MM.1S (cell line): ENCODE results near the gene TMEM239.

Experiments
- EZH2 ChIP-seq: fragments of 300-600 bp; sonication (generic); optimal IDR thresholded peaks from 2 replicates; pipeline ENCODE3; 2017; ENCODE audit warnings: low read depth, mild to moderate bottlenecking, antibody characterized with exemption, low read length, mixed read lengths
- EZH2phosphoT487 ChIP-seq: fragments of 300-600 bp; sonication (generic); IDR thresholded peaks from 2 replicates; pipeline ENCODE4 v1.6.1; 2018; ENCODE audit warnings: antibody characterized with exemption, low read length
- TF ChIP-seq, protein P1 (sequence below): fragments of 300-600 bp; sonication (generic); IDR thresholded peaks from 2 replicates; pipeline ENCODE4 v1.5.1; 2016; ENCODE audit warnings: antibody characterized with exemption, low read length, mixed read lengths

DNA sequence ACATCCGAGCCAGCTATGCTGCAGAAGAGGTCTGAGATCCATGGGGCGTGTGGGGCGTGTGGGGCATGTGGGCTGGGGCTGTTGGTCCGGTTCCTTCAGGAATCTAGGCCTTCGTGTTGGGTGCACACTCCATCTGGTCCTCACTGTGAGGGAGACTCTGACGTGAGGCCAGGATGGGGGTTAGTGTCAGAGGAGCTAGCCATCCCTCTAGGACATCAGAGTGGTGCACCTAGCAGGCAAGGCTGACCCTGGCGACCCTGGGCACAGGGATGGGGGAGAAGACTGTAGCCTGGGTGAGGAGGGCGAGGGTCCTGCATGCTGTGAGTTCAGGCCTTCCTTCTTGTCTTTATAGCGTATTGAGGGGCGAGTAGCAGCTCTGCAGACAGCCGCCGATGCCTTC, 48.5 kb downstream of the TMEM239 start:
- TF ChIP-seq, protein P1, sequence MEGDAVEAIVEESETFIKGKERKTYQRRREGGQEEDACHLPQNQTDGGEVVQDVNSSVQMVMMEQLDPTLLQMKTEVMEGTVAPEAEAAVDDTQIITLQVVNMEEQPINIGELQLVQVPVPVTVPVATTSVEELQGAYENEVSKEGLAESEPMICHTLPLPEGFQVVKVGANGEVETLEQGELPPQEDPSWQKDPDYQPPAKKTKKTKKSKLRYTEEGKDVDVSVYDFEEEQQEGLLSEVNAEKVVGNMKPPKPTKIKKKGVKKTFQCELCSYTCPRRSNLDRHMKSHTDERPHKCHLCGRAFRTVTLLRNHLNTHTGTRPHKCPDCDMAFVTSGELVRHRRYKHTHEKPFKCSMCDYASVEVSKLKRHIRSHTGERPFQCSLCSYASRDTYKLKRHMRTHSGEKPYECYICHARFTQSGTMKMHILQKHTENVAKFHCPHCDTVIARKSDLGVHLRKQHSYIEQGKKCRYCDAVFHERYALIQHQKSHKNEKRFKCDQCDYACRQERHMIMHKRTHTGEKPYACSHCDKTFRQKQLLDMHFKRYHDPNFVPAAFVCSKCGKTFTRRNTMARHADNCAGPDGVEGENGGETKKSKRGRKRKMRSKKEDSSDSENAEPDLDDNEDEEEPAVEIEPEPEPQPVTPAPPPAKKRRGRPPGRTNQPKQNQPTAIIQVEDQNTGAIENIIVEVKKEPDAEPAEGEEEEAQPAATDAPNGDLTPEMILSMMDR = no peak
- no peak for TF ChIP-seq EZH2
- TF ChIP-seq EZH2phosphoT487 = no peak
